Neural cell (in vitro differentiated cells): ENCODE measurements around the gene CRB2. TPM values are rescaled to one million over a fixed set of nuclear protein-coding genes. Genes with fewer than 3 reads are reported as not detected.

ENCODE experiments used
- H2AFZ ChIP-seq: fragments of 200-600, 300-800 bp; sonication (generic), shearing (Covaris generic); 2 replicates; pipeline ENCODE4 v1.6.0; 2014; ENCODE audit warnings: low read depth, mild to moderate bottlenecking, antibody characterized with exemption, low read length, moderate library complexity
- H3F3A ChIP-seq: fragments of 200-600 bp; shearing (Covaris generic); 2 replicates; pipeline ENCODE4 v1.6.1; 2016; ENCODE audit warnings: mild to moderate bottlenecking, moderate library complexity, mixed read lengths, antibody characterized with exemption, low read length; ENCODE audit not compliant: insufficient read depth, poor library complexity, severe bottlenecking
- H3K27ac ChIP-seq: fragments of 200-600, 300-800 bp; sonication (generic), shearing (Covaris generic); 2 replicates; pipeline ENCODE4 v1.5.1; 2014; ENCODE audit warnings: mild to moderate bottlenecking, low read length, moderate library complexity
- H3K27me3 ChIP-seq: fragments of 300-800, 200-600 bp; sonication (generic), shearing (Covaris generic); 2 replicates; pipeline ENCODE4 v1.6.0; 2014; ENCODE audit warnings: mild to moderate bottlenecking, low read depth, low read length, moderate library complexity; ENCODE audit not compliant: insufficient read depth
- H3K36me3 ChIP-seq: fragments of 300-800, 200-600 bp; sonication (generic), shearing (Covaris generic); 2 replicates; pipeline ENCODE4 v1.5.1; 2014; ENCODE audit warnings: mild to moderate bottlenecking, antibody characterized with exemption, low read length, moderate library complexity; ENCODE audit not compliant: insufficient read depth
- H3K4me2 ChIP-seq: fragments of 300-800, 200-600 bp; sonication (generic), shearing (Covaris generic); 2 replicates; pipeline ENCODE4 v1.6.0; 2014; ENCODE audit warnings: mild to moderate bottlenecking, low read length
- H3K4me3 ChIP-seq: fragments of 300-800, 200-600 bp; sonication (generic), shearing (Covaris generic); 2 replicates; pipeline ENCODE4 v1.5.1; 2014; ENCODE audit warnings: mild to moderate bottlenecking, low read length, moderate library complexity
- H3K79me2 ChIP-seq: fragments of 200-600 bp; shearing (Covaris generic); replicated peaks from 2 replicates; pipeline ENCODE4 v1.6.0; 2014; ENCODE audit warnings: mild to moderate bottlenecking, low read length, moderate library complexity; ENCODE audit not compliant: insufficient read depth
- H3K9ac ChIP-seq: fragments of 300-800, 200-600 bp; sonication (generic), shearing (Covaris generic); 2 replicates; pipeline ENCODE4 v1.6.1; 2016; ENCODE audit warnings: mild to moderate bottlenecking, low read length, mixed read lengths
- H3K9me2 ChIP-seq: fragments of 200-600 bp; shearing (Covaris generic); 2 replicates; pipeline ENCODE4 v1.6.1; 2016; ENCODE audit warnings: mild to moderate bottlenecking, low read length, mixed read lengths; ENCODE audit not compliant: insufficient read depth
- H3K9me3 ChIP-seq: fragments of 200-600, 300-800 bp; sonication (generic), shearing (Covaris generic); 2 replicates; pipeline ENCODE4 v1.6.1; 2016; ENCODE audit warnings: mild to moderate bottlenecking, mixed run types, low read length, moderate library complexity, mixed read lengths
- H4K20me1 ChIP-seq: fragments of 200-600 bp; shearing (Covaris generic); 2 replicates; pipeline ENCODE4 v1.6.1; 2016; ENCODE audit warnings: mild to moderate bottlenecking, mixed run types; ENCODE audit not compliant: insufficient read depth
- EP300 ChIP-seq: fragments of 450-650 bp; conservative IDR thresholded peaks from 2 replicates; pipeline ENCODE4 v1.6.1; 2014; ENCODE audit warnings: antibody characterized with exemption, mild to moderate bottlenecking, moderate library complexity; ENCODE audit not compliant: poor library complexity, severe bottlenecking
- EZH2 ChIP-seq: fragments of 200-600, 300-800 bp; shearing (Covaris generic), sonication (generic); IDR thresholded peaks from 2 replicates; pipeline ENCODE4 v1.6.1; 2014; ENCODE audit warnings: antibody characterized with exemption, low read length, borderline replicate concordance, mild to moderate bottlenecking; ENCODE audit not compliant: insufficient read depth, poor library complexity, severe bottlenecking
- MXI1 ChIP-seq: fragments of 450-650 bp; conservative IDR thresholded peaks from 2 replicates; pipeline ENCODE4 v1.6.1; 2014; ENCODE audit warnings: antibody characterized with exemption, mild to moderate bottlenecking; ENCODE audit not compliant: poor library complexity, severe bottlenecking
- POLR2AphosphoS5 ChIP-seq: IDR thresholded peaks from 2 replicates; pipeline ENCODE4 v1.6.1; 2012
- RAD21 ChIP-seq: fragments of 450-650 bp; conservative IDR thresholded peaks from 2 replicates; pipeline ENCODE4 v1.6.1; 2014; ENCODE audit warnings: antibody characterized with exemption, mild to moderate bottlenecking, moderate library complexity
- SMC3 ChIP-seq: fragments of 450-650 bp; conservative IDR thresholded peaks from 2 replicates; pipeline ENCODE4 v1.6.1; 2014; ENCODE audit warnings: antibody characterized with exemption, mild to moderate bottlenecking, moderate library complexity; ENCODE audit not compliant: poor library complexity
- TAF1 ChIP-seq: IDR thresholded peaks from 2 replicates; pipeline ENCODE4 v1.6.1; 2012; ENCODE audit warnings: low read depth
- polyA plus RNA-seq: library from polyadenylated mRNA; depleted of rRNA; stranded (reverse); fragments of >200 nt; gene quantifications from 2 replicates; pipeline ENCODE4 v1.2.3, GENCODE V29; 2014
- TF ChIP-seq, protein P1 (sequence below): IDR thresholded peaks from 2 replicates; pipeline ENCODE4 v1.6.1; 2012; ENCODE audit warnings: borderline replicate concordance
- TF ChIP-seq, protein P2 (sequence below): fragments of 450-650 bp; IDR thresholded peaks from 2 replicates; pipeline ENCODE4 v1.5.1; 2014; ENCODE audit warnings: antibody characterized with exemption, mild to moderate bottlenecking, moderate library complexity; ENCODE audit not compliant: poor library complexity, severe bottlenecking

The CRB2 gene
- polyA plus RNA-seq, 1 donor from 2014 or later = 0.32 TPM

- Histone ChIP-seq H3K4me2 (no peak overlapping the region), H3K9me2 (no peaks in the 10 kb centered on the region), H4K20me1 (no peaks in the 10 kb centered on the region), H3F3A (no peaks in the 10 kb centered on the region), H3K9me3 (no peaks in the 10 kb centered on the region), H3K9ac (no peak overlapping the region), H3K4me3 (no peak overlapping the region), H3K36me3 (no peaks in the 10 kb centered on the region), H3K27me3 (no peaks in the 10 kb centered on the region), H2AFZ (no peak overlapping the region), H3K27ac (no peak overlapping the region), H3K79me2 (no peaks in the 10 kb centered on the region)
- TF ChIP-seq RAD21 = no peak
These were observed 10.0 kb upstream of the CRB2 start for GRCh38 chr9:123346026-123346425.

- no peaks in the 10 kb centered on the region for H4K20me1 ChIP-seq
- H3K27me3 ChIP-seq = no peaks in the 10 kb centered on the region
- no peaks in the 10 kb centered on the region for H3K9me2 ChIP-seq
- no peak overlapping the region for H3K4me2 ChIP-seq
- H3F3A ChIP-seq = no peaks in the 10 kb centered on the region
- no peak overlapping the region for H3K9ac ChIP-seq
- TF ChIP-seq, protein P1, sequence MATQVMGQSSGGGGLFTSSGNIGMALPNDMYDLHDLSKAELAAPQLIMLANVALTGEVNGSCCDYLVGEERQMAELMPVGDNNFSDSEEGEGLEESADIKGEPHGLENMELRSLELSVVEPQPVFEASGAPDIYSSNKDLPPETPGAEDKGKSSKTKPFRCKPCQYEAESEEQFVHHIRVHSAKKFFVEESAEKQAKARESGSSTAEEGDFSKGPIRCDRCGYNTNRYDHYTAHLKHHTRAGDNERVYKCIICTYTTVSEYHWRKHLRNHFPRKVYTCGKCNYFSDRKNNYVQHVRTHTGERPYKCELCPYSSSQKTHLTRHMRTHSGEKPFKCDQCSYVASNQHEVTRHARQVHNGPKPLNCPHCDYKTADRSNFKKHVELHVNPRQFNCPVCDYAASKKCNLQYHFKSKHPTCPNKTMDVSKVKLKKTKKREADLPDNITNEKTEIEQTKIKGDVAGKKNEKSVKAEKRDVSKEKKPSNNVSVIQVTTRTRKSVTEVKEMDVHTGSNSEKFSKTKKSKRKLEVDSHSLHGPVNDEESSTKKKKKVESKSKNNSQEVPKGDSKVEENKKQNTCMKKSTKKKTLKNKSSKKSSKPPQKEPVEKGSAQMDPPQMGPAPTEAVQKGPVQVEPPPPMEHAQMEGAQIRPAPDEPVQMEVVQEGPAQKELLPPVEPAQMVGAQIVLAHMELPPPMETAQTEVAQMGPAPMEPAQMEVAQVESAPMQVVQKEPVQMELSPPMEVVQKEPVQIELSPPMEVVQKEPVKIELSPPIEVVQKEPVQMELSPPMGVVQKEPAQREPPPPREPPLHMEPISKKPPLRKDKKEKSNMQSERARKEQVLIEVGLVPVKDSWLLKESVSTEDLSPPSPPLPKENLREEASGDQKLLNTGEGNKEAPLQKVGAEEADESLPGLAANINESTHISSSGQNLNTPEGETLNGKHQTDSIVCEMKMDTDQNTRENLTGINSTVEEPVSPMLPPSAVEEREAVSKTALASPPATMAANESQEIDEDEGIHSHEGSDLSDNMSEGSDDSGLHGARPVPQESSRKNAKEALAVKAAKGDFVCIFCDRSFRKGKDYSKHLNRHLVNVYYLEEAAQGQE = no peak
- TF ChIP-seq SMC3 = no peak
- H3K36me3 ChIP-seq = no peaks in the 10 kb centered on the region
- H3K4me3 ChIP-seq = no peak overlapping the region
- no peaks in the 10 kb centered on the region for H3K79me2 ChIP-seq
- H3K27ac ChIP-seq = no peak overlapping the region
- no peak overlapping the region for H2AFZ ChIP-seq
- no peaks in the 10 kb centered on the region for H3K9me3 ChIP-seq
These were observed 9.2 kb upstream of the CRB2 start for GRCh38 chr9:123346826-123347225.

DNA sequence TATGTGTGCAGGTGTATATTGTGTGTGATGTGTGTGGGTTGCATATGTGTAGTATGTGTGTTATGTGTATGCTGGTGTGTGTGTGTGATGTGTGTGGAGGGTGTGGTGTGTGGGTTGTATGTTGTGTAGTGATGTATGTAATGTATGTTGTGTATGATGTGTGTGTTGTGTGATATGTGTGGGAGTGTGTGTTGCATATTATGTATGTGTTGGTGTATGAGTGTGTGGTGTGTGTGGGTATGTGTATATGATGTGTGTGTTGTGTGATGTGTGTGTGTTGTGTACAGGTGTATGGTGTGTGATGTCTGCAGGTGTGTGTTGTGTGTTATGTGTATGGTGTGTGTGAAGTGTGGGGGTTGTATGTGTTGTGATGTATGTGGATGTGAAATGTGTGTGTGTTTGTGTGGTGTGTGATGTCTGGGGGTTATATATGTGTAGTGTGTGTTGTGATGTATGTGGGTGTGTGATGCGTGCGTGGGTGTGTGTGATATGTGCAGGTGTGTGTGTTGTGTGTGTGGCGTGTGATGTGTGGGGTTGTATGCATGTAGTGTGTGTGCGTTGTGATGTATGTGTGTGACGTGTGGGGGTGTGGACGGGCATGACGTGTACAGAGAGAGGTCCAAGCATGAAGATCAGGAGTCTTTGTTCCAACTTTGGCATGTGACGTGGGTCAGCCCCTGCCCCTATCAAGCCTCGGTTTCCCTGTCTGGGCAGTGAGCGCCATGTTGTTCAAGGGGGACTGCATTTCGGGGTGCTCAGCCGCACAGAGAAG, 8.5 kb upstream of the CRB2 start:
- H3K79me2 ChIP-seq = no peaks in the 10 kb centered on the region
- no peak overlapping the region for H3K4me2 ChIP-seq
- H3K9ac ChIP-seq = no peak overlapping the region
- H3K36me3 ChIP-seq = no peaks in the 10 kb centered on the region
- no peaks in the 10 kb centered on the region for H3K9me2 ChIP-seq
- no peak overlapping the region for H3K4me3 ChIP-seq
- no peaks in the 10 kb centered on the region for H3K27me3 ChIP-seq
- TF ChIP-seq EP300 = no peak
- TF ChIP-seq POLR2AphosphoS5 = no peak
- no peak for TF ChIP-seq MXI1
- no peak for TF ChIP-seq RAD21
- no peak for TF ChIP-seq TAF1
- TF ChIP-seq, protein P1 = no peak
- no peak for TF ChIP-seq SMC3
- TF ChIP-seq, protein P2, sequence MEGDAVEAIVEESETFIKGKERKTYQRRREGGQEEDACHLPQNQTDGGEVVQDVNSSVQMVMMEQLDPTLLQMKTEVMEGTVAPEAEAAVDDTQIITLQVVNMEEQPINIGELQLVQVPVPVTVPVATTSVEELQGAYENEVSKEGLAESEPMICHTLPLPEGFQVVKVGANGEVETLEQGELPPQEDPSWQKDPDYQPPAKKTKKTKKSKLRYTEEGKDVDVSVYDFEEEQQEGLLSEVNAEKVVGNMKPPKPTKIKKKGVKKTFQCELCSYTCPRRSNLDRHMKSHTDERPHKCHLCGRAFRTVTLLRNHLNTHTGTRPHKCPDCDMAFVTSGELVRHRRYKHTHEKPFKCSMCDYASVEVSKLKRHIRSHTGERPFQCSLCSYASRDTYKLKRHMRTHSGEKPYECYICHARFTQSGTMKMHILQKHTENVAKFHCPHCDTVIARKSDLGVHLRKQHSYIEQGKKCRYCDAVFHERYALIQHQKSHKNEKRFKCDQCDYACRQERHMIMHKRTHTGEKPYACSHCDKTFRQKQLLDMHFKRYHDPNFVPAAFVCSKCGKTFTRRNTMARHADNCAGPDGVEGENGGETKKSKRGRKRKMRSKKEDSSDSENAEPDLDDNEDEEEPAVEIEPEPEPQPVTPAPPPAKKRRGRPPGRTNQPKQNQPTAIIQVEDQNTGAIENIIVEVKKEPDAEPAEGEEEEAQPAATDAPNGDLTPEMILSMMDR = no peak
- TF ChIP-seq EZH2 = no peak
- H3K27ac ChIP-seq = no peak overlapping the region
- H3F3A ChIP-seq = no peaks in the 10 kb centered on the region
- H2AFZ ChIP-seq = peak overlapping the region; percentile 31
- H4K20me1 ChIP-seq = no peaks in the 10 kb centered on the region
- no peaks in the 10 kb centered on the region for H3K9me3 ChIP-seq
